PC-3 (cell line): ENCODE measurements around the gene QDPR.

Experiments used
- CTCF ChIP-seq: fragments of 300-600 bp; sonication (generic); conservative IDR thresholded peaks from 2 replicates; pipeline ENCODE4 v1.5.1; 2017; ENCODE audit warnings: antibody characterized with exemption, low read depth, mild to moderate bottlenecking, low read length
- EZH2phosphoT487 ChIP-seq: fragments of 300-600 bp; sonication (generic); IDR thresholded peaks from 2 replicates; pipeline ENCODE4 v1.6.1; 2018; ENCODE audit warnings: mild to moderate bottlenecking, antibody characterized with exemption, low read length, borderline replicate concordance

GRCh38 chr4:17558941-17559708 is 47.2 kb upstream of the QDPR start:
- no peak for TF ChIP-seq EZH2phosphoT487
- no peak for TF ChIP-seq CTCF
